ENCODE data around the gene NEDD4L.

The NEDD4L gene

GRCh38 chr18:58438161-58438957 lies 394.3 kb downstream of the NEDD4L start:
- Histone ChIP-seq H3K9ac (ENCODE audit: low read depth in 1 of 2, low read length in 2 of 2) (peak overlapping the region in 1 of 2 donors; percentile 9), H3K4me3 (ENCODE audit: low read depth in 1 of 2, low read length in 2 of 2) (peak overlapping the region; percentile 67 to 70), H3K4me1 (ENCODE audit: control insufficient read depth in 1 of 2, insufficient read depth in 2 of 2, low read length in 2 of 2) (peaks cover 5 to 14% of the 10 kb centered on the region in 2 donors), H3K27ac (ENCODE audit: low read depth, low read length) (no peak overlapping the region), H3K36me3 (ENCODE audit: control insufficient read depth in 1 of 2, insufficient read depth in 2 of 2, low read length in 2 of 2) (no peaks in the 10 kb centered on the region), H3K27me3 (ENCODE audit: control insufficient read depth in 1 of 2, insufficient read depth in 2 of 2, low read length in 2 of 2) (no peaks in the 10 kb centered on the region), H3K9me3 (ENCODE audit: control insufficient read depth in 1 of 2, low read length in 2 of 2) (no peaks in the 10 kb centered on the region)

- peak overlapping the region; percentile 67 to 70 for H3K4me3 ChIP-seq (ENCODE audit: low read depth in 1 of 2, low read length in 2 of 2)
- H3K4me1 ChIP-seq (ENCODE audit: control insufficient read depth in 1 of 2, insufficient read depth in 2 of 2, low read length in 2 of 2), result peaks cover 5 to 14% of the 10 kb centered on the region in 2 donors
Measured at GRCh38 chr18:58438958-58439300, 394.9 kb downstream of the NEDD4L start.

GRCh38 chr18:58443671-58444070 lies 399.6 kb downstream of the NEDD4L start:
- Histone ChIP-seq H3K36me3 (ENCODE audit: control insufficient read depth in 1 of 2, insufficient read depth in 2 of 2, low read length in 2 of 2) (no peaks in the 10 kb centered on the region), H3K27me3 (ENCODE audit: control insufficient read depth in 1 of 2, insufficient read depth in 2 of 2, low read length in 2 of 2) (no peaks in the 10 kb centered on the region), H3K27ac (ENCODE audit: low read depth, low read length) (no peak overlapping the region), H3K4me1 (ENCODE audit: control insufficient read depth in 1 of 2, insufficient read depth in 2 of 2, low read length in 2 of 2) (peaks cover 0 to 6% of the 10 kb centered on the region in 2 donors), H3K9ac (ENCODE audit: low read depth in 1 of 2, low read length in 2 of 2) (no peak overlapping the region), H3K4me3 (ENCODE audit: low read depth in 1 of 2, low read length in 2 of 2) (no peak overlapping the region), H3K9me3 (ENCODE audit: control insufficient read depth in 1 of 2, low read length in 2 of 2) (no peaks in the 10 kb centered on the region)

More at GRCh38 chr18:58438958-58439300, 394.9 kb downstream of the NEDD4L start:
- H3K36me3 ChIP-seq (ENCODE audit: control insufficient read depth in 1 of 2, insufficient read depth in 2 of 2, low read length in 2 of 2), result no peaks in the 10 kb centered on the region
- no peaks in the 10 kb centered on the region for H3K27me3 ChIP-seq (ENCODE audit: control insufficient read depth in 1 of 2, insufficient read depth in 2 of 2, low read length in 2 of 2)
- no peak overlapping the region for H3K27ac ChIP-seq (ENCODE audit: low read depth, low read length)
- peak overlapping the region in 1 of 2 donors; percentile 9 for H3K9ac ChIP-seq (ENCODE audit: low read depth in 1 of 2, low read length in 2 of 2)
- no peaks in the 10 kb centered on the region for H3K9me3 ChIP-seq (ENCODE audit: control insufficient read depth in 1 of 2, low read length in 2 of 2)

DNA sequence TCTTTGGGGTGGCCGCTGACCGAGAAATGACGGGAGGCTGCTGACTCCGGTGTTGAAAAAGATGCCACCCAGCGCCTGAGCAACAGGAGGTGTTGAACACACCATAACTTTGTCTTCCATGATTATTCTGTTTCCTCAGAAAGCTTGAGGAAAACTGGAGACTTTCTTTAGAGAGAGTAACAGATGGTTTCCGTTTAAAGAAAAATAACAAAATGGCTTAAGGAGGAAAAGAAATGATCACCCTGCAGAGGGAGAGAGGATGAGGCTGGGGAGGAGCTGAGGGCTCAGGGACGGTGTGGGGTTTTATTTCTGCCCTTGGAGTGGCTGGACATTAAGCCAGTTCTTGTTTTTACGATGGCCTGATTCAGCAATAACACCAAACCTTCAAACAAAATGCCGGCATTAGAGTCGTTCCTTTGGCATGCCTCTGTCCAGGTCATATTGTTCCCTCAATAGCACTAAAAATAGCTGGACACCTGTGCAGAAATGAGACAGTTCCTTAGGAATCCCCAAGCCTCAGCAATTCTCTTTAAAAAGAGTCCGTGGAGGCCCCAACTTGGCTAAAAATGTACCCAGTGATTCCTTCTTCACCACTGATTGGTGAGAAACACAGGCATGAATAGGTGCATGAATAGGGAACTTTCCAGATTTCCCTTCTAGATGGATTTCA lies 402.5 kb downstream of the NEDD4L start:
- Histone ChIP-seq H3K9ac (ENCODE audit: low read depth in 1 of 2, low read length in 2 of 2) (no peak overlapping the region), H3K9me3 (ENCODE audit: control insufficient read depth in 1 of 2, low read length in 2 of 2) (no peaks in the 10 kb centered on the region), H3K27me3 (ENCODE audit: control insufficient read depth in 1 of 2, insufficient read depth in 2 of 2, low read length in 2 of 2) (no peaks in the 10 kb centered on the region), H3K36me3 (ENCODE audit: control insufficient read depth in 1 of 2, insufficient read depth in 2 of 2, low read length in 2 of 2) (no peaks in the 10 kb centered on the region), H3K4me1 (ENCODE audit: control insufficient read depth in 1 of 2, insufficient read depth in 2 of 2, low read length in 2 of 2) (no peaks in the 10 kb centered on the region), H3K4me3 (ENCODE audit: low read depth in 1 of 2, low read length in 2 of 2) (no peak overlapping the region), H3K27ac (ENCODE audit: low read depth, low read length) (no peak overlapping the region)

DNA sequence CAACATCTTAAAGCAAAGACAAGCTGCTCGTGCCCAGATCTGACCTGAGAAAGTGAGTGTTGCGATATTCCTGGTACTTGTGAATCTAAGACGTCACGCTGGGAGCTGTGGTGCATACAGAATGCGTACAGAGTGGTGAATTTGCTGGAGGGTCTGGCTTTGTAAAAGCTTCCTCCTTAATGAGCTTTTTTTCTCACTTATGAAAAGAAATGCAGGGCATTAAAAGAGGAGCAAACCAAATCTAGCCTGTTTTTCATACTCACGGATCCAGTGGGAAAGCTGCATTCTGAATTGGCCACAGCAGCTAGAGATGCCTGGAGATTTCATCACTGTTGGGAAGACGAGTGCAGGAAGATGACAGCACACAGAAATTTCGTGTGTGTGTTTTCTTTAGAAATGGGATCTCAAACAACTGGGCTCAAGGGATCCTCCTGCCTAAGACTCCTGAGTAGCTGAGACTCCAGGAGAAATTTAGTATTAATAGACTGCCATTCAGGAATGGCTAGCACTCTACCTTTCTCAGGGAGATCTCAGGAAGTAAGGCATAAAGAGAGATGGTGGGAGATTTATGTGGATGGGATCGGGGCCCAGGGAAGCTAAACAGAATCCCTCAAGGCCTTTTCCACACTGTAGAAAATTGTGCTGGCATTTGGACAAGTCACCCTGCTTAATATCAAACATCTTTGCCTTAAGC lies 403.5 kb downstream of the NEDD4L start:
- Histone ChIP-seq H3K9ac (ENCODE audit: low read depth in 1 of 2, low read length in 2 of 2) (no peak overlapping the region), H3K27me3 (ENCODE audit: control insufficient read depth in 1 of 2, insufficient read depth in 2 of 2, low read length in 2 of 2) (no peaks in the 10 kb centered on the region), H3K9me3 (ENCODE audit: control insufficient read depth in 1 of 2, low read length in 2 of 2) (no peaks in the 10 kb centered on the region), H3K27ac (ENCODE audit: low read depth, low read length) (no peak overlapping the region), H3K36me3 (ENCODE audit: control insufficient read depth in 1 of 2, insufficient read depth in 2 of 2, low read length in 2 of 2) (no peaks in the 10 kb centered on the region), H3K4me3 (ENCODE audit: low read depth in 1 of 2, low read length in 2 of 2) (no peak overlapping the region), H3K4me1 (ENCODE audit: control insufficient read depth in 1 of 2, insufficient read depth in 2 of 2, low read length in 2 of 2) (no peaks in the 10 kb centered on the region)

GRCh38 chr18:58449464-58449863 lies 405.4 kb downstream of the NEDD4L start:
- Histone ChIP-seq H3K36me3 (ENCODE audit: control insufficient read depth in 1 of 2, insufficient read depth in 2 of 2, low read length in 2 of 2) (no peaks in the 10 kb centered on the region), H3K27ac (ENCODE audit: low read depth, low read length) (no peak overlapping the region), H3K27me3 (ENCODE audit: control insufficient read depth in 1 of 2, insufficient read depth in 2 of 2, low read length in 2 of 2) (no peaks in the 10 kb centered on the region), H3K4me3 (ENCODE audit: low read depth in 1 of 2, low read length in 2 of 2) (no peak overlapping the region), H3K4me1 (ENCODE audit: control insufficient read depth in 1 of 2, insufficient read depth in 2 of 2, low read length in 2 of 2) (no peaks in the 10 kb centered on the region), H3K9me3 (ENCODE audit: control insufficient read depth in 1 of 2, low read length in 2 of 2) (no peaks in the 10 kb centered on the region), H3K9ac (ENCODE audit: low read depth in 1 of 2, low read length in 2 of 2) (no peak overlapping the region)

All from duodenal mucosa (tissue), 2 donors.